Measurements from ENCODE around the gene RRP9.

DNA sequence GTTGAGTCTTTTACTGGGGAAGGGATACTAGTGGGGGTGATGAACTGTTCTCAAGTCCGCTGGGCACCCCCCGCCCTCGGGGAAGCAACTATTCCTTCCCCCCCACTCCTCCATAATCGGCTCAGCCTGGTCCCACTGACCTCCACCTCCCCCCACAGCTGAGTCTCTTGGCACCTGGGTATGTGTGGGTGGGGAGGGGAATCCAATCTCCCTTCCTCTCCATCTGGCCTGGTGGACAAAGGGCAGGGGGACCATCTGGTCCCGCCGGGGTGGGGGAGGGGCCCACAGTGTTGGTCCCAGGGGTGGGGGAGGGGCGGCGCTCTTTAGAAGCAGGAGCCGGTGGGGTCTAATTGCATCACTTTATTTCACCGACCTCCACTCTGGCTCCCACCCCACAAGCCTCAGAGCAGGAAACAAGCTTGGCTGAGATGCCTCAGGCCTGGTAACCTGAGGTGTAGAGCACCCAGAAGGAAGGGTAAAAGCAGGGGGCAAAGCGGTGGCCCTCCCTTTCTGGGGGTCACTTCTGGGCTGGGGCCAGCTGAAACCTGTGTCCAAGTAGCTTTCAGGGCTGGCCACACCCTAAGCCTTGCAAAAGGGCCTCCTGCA, 26.6 kb upstream of the RRP9 start:
- TF ChIP-seq POLR2A (IDR thresholded peaks at IDR 0.05) = no peak
- TF ChIP-seq, protein P1, sequence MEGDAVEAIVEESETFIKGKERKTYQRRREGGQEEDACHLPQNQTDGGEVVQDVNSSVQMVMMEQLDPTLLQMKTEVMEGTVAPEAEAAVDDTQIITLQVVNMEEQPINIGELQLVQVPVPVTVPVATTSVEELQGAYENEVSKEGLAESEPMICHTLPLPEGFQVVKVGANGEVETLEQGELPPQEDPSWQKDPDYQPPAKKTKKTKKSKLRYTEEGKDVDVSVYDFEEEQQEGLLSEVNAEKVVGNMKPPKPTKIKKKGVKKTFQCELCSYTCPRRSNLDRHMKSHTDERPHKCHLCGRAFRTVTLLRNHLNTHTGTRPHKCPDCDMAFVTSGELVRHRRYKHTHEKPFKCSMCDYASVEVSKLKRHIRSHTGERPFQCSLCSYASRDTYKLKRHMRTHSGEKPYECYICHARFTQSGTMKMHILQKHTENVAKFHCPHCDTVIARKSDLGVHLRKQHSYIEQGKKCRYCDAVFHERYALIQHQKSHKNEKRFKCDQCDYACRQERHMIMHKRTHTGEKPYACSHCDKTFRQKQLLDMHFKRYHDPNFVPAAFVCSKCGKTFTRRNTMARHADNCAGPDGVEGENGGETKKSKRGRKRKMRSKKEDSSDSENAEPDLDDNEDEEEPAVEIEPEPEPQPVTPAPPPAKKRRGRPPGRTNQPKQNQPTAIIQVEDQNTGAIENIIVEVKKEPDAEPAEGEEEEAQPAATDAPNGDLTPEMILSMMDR (IDR thresholded peaks at IDR 0.05) = no peak
